Brain microvascular endothelial cell (primary cell): ENCODE measurements around the gene ADAT3.
A peak's percentile ranks its signal among the peaks of the same experiment; 100 is the strongest.

Source experiments
- DNase-seq: peaks from one replicate; pipeline ENCODE4 v3.0.0-alpha.2; 2020
- H3K27ac ChIP-seq: fragments of 250-450 bp; sonication (Bioruptor Pico); 2 replicates; pipeline ENCODE4 v1.5.1; 2020; ENCODE audit warnings: mild to moderate bottlenecking, moderate library complexity
- H3K27me3 ChIP-seq: fragments of 250-450 bp; sonication (Bioruptor Pico); replicated peaks from 2 replicates; pipeline ENCODE4 v1.5.1; 2020; ENCODE audit warnings: mild to moderate bottlenecking
- H3K36me3 ChIP-seq: fragments of 250-450 bp; sonication (Bioruptor Pico); replicated peaks from 2 replicates; pipeline ENCODE4 v1.5.1; 2020; ENCODE audit warnings: mild to moderate bottlenecking
- H3K4me3 ChIP-seq: 2 replicates; pipeline ENCODE4 v1.5.1; 2011; ENCODE audit warnings: low read depth, mild to moderate bottlenecking, control low read depth, low read length, moderate library complexity
- in situ Hi-C: cut with HindIII; loops from 2 replicates; pipeline ENCODE4 v1.10.0; 2017; ENCODE audit warnings: low sequenced_read_pairs, low pct_ligation_motif_present
- TF ChIP-seq, protein P1 (sequence below): IDR thresholded peaks from 2 replicates; pipeline ENCODE4 v1.5.1; 2011; ENCODE audit warnings: low read depth, mild to moderate bottlenecking, moderate library complexity, low read length, control low read depth, inconsistent platforms; ENCODE audit errors: missing control alignments

Gene ADAT3

GRCh38 chr19:1956868-1957492 is 51.8 kb downstream of the ADAT3 start:
- TF ChIP-seq, protein P1, sequence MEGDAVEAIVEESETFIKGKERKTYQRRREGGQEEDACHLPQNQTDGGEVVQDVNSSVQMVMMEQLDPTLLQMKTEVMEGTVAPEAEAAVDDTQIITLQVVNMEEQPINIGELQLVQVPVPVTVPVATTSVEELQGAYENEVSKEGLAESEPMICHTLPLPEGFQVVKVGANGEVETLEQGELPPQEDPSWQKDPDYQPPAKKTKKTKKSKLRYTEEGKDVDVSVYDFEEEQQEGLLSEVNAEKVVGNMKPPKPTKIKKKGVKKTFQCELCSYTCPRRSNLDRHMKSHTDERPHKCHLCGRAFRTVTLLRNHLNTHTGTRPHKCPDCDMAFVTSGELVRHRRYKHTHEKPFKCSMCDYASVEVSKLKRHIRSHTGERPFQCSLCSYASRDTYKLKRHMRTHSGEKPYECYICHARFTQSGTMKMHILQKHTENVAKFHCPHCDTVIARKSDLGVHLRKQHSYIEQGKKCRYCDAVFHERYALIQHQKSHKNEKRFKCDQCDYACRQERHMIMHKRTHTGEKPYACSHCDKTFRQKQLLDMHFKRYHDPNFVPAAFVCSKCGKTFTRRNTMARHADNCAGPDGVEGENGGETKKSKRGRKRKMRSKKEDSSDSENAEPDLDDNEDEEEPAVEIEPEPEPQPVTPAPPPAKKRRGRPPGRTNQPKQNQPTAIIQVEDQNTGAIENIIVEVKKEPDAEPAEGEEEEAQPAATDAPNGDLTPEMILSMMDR: peak; percentile 9
- Histone ChIP-seq H3K36me3 (peaks cover 5% of the 10 kb centered on the region), H3K27me3 (no peaks in the 10 kb centered on the region), H3K27ac (no peak overlapping the region), H3K4me3 (no peak overlapping the region)
- no peak for DNase-seq
- in situ Hi-C loops: no loop called here

DNA sequence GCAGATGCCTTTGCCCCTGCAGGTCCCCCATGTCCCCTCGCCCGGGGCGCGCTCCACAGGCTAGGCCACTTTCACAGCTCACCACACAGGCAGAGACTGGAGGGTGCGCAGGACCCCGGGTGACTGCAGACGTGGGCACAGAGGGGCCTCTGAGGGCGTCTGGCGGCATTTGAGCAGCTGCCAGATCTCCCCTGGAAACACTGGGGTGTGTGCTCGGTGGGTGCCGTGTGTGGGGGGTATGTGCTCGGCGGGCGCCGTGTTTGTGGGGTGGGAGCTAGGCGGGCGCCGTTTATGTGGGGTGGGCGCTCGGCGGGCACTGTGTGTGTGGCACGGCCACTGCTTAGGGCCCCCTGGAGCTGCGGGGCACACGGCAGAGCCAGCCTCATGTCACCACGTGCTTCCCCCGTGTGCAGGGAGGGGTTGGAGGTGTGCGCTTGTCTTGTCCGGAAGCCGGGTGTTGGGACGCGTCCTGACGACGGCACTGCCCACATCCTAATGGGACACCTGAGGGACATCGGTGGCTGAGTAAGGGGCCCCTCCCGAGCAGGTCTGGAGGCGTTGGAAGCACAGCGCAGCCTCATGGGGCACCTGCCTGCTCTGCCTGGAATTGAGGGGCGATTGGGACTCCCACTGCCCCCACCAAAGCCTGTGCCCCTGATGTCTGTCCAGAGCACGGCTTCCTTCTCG is 52.5 kb downstream of the ADAT3 start:
- Histone ChIP-seq H3K36me3 (peaks cover under 1% of the 10 kb centered on the region), H3K4me3 (no peak overlapping the region), H3K27ac (no peak overlapping the region), H3K27me3 (no peaks in the 10 kb centered on the region)
- no peak for DNase-seq
- in situ Hi-C loops: no loop called here
- TF ChIP-seq, protein P1: no peak

- in situ Hi-C loops: no loop called here
- DNase-seq: no peak
- no peak overlapping the region for H3K4me3 ChIP-seq
- peaks cover 2% of the 10 kb centered on the region for H3K36me3 ChIP-seq
- no peak overlapping the region for H3K27ac ChIP-seq
- TF ChIP-seq, protein P1: no peak
- H3K27me3 ChIP-seq: no peaks in the 10 kb centered on the region
Measured at GRCh38 chr19:1959928-1960589, 54.9 kb downstream of the ADAT3 start.

DNA sequence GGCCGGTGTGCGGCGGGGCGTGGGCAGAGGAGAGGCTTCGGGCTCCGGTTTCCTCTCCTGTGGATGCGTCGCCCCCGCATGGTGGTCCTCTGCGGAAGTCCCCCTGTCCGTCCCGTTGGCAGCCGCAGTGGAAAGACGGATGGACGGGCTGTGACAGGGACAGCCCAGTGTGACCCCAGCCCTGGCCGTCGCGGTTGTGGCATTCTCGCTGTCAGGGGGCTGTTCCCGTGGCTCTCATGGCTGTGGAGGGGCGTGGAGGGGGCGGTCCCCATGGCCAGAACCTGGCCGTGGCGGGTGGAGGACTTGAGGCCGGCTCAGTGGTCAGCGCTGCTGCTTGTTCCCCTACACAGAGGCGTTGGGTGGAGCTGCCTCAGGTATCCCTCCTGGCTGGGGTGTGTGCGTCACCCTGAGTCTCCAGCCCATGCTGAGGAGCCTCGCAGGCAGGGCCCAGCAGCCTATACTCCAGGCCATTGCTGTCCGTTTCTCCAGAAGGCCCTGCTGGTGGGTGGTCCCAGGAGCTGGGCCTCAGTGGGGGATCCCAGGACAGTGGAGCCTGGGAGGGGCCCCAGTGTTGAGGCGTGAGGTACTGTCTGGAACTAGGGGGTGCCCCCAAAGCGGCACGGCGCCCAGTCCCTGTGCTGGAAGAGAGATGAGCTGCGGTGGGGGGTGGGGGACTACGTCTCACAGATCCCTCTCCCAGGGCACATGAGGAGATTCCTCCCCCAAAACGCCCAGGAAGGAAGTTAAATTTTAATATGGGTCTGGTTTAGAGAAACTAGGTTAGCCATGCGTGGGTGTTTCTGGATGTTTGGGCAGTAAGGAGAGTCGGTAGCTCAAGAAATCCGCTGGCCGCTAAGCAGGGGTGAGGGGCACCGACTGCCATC is 56.0 kb downstream of the ADAT3 start:
- Histone ChIP-seq H3K27me3 (no peaks in the 10 kb centered on the region), H3K4me3 (no peak overlapping the region), H3K27ac (no peak overlapping the region), H3K36me3 (peaks cover 2% of the 10 kb centered on the region)
- in situ Hi-C loops: no loop called here
- no peak for DNase-seq
- TF ChIP-seq, protein P1: no peak

- no peak overlapping the region for H3K27ac ChIP-seq
- H3K36me3 ChIP-seq: peaks cover 2% of the 10 kb centered on the region
- in situ Hi-C loops: no loop called here
- TF ChIP-seq, protein P1: no peak
- no peaks in the 10 kb centered on the region for H3K27me3 ChIP-seq
- no peak overlapping the region for H3K4me3 ChIP-seq
- no peak for DNase-seq
Measured at GRCh38 chr19:1962674-1963073, 57.5 kb downstream of the ADAT3 start.
